Muscle layer of colon (tissue), 2 donors: Measurements from ENCODE around the gene PDSS2.
"Not testable (repeated sequence)": the region's sequence is repeated elsewhere in the genome, so short reads cannot be mapped to it uniquely, and the experiment has no call there.

Experiments
- H3K27ac ChIP-seq: one replicate; pipeline ENCODE4 v1.7.0; 2013; ENCODE audit warnings: low read depth, mild to moderate bottlenecking, low read length, moderate library complexity
- H3K27me3 ChIP-seq, 2 donors: one replicate each; pipeline ENCODE4 v1.7.0; 2013; ENCODE audit warnings: low read length in 2 of 2, mild to moderate bottlenecking in 2 of 2; ENCODE audit not compliant: insufficient read depth in 2 of 2, control insufficient read depth in 1 of 2
- H3K36me3 ChIP-seq: one replicate; pipeline ENCODE4 v1.7.0; 2013; ENCODE audit warnings: mild to moderate bottlenecking, low read length; ENCODE audit not compliant: insufficient read depth
- H3K4me1 ChIP-seq: one replicate; pipeline ENCODE4 v1.7.0; 2013; ENCODE audit warnings: mild to moderate bottlenecking, low read length; ENCODE audit not compliant: insufficient read depth
- H3K4me3 ChIP-seq, 2 donors: one replicate each; pipeline ENCODE4 v1.7.0; 2013; ENCODE audit warnings: low read length in 2 of 2, low read depth in 1 of 2, mild to moderate bottlenecking in 1 of 2, moderate library complexity in 1 of 2
- H3K9ac ChIP-seq: one replicate; pipeline ENCODE4 v1.7.0; 2013; ENCODE audit warnings: low read length
- H3K9me3 ChIP-seq: one replicate; pipeline ENCODE4 v1.7.0; 2013; ENCODE audit warnings: mild to moderate bottlenecking, low read length
- donor health status: abdominal sarcoma.
- donor health status: Adenocarcinoma of cecum.

Gene PDSS2

DNA sequence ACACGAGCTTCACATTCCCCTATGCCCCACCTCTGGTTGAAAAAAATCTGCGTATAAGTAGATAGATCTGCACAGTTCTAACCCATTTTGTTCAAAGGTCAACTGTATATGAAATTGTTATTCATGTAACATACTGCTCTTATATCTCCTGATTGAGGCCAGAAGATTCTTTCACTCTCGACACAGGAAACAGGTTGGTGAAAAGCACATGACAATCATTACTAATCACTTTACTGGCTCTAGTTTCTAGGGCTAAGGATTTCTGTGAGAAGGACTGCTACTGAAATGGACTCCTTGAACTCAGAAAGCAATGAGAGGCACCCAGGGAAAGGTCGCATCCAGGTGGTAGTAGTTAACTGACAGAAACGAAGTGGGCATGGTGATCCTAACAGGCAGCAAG, 21.7 kb downstream of the PDSS2 start:
- Histone ChIP-seq H3K4me3 (no peak overlapping the region), H3K9ac (no peak overlapping the region)

DNA sequence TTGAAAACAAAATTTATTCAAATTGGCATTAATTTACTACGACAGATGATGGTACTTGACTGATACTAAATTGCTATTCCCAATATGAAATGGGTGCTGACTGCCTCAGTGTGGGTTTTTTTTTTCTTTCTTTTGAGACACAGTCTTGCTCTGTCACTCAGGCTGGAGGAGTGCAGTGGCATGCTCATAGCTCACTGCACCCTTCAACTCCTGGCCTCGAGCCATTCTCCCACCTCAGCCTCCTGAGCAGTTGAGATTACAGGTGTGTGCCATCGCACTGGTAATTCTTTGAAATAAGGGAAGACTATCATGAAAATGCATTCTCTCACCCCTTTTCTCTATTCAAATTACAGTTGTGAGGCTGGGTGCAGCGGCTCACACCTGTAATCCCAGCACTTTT, 22.5 kb downstream of the PDSS2 start:
- no peaks in the 10 kb centered on the region for H3K4me1 ChIP-seq
- H3K9ac ChIP-seq = no peak overlapping the region
- H3K27ac ChIP-seq = no peak overlapping the region
- H3K4me3 ChIP-seq = no peak overlapping the region
- no peaks in the 10 kb centered on the region for H3K27me3 ChIP-seq
- H3K9me3 ChIP-seq = no peaks in the 10 kb centered on the region
- H3K36me3 ChIP-seq = no peaks in the 10 kb centered on the region

More for the DNA sequence above, 21.7 kb downstream of the PDSS2 start:
- no peaks in the 10 kb centered on the region for H3K4me1 ChIP-seq
- H3K27ac ChIP-seq = no peak overlapping the region
- H3K36me3 ChIP-seq = no peaks in the 10 kb centered on the region
- no peaks in the 10 kb centered on the region for H3K27me3 ChIP-seq
- H3K9me3 ChIP-seq = no peaks in the 10 kb centered on the region

DNA sequence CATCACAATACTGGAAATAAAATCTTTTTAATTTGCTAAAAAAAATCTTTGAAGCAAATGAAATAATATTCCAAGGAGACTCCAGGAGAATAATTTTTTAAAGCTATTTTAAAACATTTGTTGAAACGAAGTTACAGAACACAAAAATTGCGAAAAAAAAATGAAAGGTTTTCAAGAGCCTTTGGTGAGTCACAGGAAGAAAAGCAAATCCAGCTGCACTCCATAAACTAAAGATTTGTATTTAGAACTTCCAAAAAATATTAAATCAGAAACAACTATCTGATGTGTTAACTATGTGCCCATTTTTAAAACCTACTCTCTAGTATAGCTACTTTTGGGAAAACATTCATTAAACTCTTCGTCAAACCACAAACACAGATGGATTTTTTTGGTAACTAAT, 23.6 kb downstream of the PDSS2 start:
- Histone ChIP-seq H3K36me3 (no peaks in the 10 kb centered on the region), H3K9ac (no peak overlapping the region), H3K27ac (no peak overlapping the region), H3K9me3 (no peaks in the 10 kb centered on the region), H3K4me1 (no peaks in the 10 kb centered on the region), H3K4me3 (no peak overlapping the region), H3K27me3 (no peaks in the 10 kb centered on the region)

DNA sequence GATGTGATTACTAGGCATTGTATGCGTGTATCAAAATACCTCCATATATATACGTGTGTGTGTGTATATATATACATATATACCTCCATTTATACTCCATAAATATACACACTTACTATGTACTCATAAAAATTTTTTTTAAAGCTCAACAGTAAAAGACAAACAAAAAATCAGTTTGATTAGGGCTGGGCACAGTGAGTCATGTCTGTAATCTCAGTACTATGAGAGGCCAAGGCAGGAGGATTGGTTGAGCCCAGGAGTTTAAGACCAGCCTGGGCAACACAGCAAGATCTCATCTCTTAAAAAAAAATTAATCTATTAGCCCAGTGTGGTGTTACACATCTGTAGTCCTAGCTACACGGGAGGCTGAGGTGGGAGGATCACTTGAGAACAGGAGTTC, 24.6 kb downstream of the PDSS2 start:
- no peaks in the 10 kb centered on the region for H3K36me3 ChIP-seq
- H3K4me1 ChIP-seq = no peaks in the 10 kb centered on the region
- H3K9ac ChIP-seq = no peak overlapping the region
- no peaks in the 10 kb centered on the region for H3K9me3 ChIP-seq
- no peak overlapping the region for H3K4me3 ChIP-seq
- H3K27me3 ChIP-seq = no peaks in the 10 kb centered on the region
- H3K27ac ChIP-seq = no peak overlapping the region

DNA sequence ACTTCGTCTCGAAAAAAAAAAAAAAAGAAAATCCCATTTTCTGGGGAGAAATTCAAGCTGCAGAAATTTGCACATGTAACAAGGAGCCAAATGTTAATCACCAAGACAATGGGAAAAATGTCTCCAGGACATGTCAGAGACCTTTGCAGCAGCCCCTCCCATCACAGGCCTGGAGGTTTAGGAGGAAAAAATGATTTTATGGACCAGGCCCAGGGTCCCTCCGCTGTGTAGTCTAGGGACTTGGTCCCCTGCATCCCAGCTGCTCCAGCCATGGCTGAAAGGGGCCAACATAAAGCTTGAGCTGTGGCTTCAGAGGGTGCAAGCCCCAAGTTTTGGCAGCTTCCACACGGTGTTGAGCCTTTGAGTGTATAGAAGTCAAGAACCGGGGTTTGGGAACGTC, 33.4 kb downstream of the PDSS2 start:
- not testable (repeated sequence) for H3K9me3 ChIP-seq, H3K36me3 ChIP-seq, H3K27ac ChIP-seq, H3K4me3 ChIP-seq, H3K4me1 ChIP-seq, H3K27me3 ChIP-seq, H3K9ac ChIP-seq

DNA sequence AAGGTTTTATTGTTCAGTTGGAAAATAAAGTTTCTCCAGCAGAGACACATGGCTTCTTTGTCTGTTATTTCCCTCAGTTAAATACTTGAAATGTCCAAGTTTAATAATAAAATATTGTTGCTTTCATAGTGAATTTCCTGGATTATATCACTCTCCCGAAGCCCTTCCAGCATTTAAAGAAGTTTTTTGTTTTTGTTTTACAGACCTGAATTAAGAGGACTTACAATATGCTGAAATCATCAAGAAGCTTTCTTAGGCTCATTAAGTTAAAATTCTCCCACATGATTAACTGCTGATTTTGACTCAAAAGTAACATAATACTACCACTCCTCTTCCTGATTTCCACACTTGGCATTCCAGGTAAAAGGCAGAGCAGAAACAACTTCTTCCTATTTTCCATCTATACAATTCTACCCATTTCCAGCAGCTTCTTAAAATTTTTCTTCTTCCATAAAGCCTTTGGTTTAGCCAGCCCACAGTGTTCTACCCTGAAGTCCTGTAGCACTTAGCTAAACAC, 35.8 kb downstream of the PDSS2 start:
- Histone ChIP-seq H3K27me3 (no peaks in the 10 kb centered on the region), H3K4me1 (no peaks in the 10 kb centered on the region), H3K9ac (no peak overlapping the region), H3K9me3 (no peaks in the 10 kb centered on the region), H3K4me3 (no peak overlapping the region), H3K27ac (no peak overlapping the region), H3K36me3 (no peaks in the 10 kb centered on the region)

DNA sequence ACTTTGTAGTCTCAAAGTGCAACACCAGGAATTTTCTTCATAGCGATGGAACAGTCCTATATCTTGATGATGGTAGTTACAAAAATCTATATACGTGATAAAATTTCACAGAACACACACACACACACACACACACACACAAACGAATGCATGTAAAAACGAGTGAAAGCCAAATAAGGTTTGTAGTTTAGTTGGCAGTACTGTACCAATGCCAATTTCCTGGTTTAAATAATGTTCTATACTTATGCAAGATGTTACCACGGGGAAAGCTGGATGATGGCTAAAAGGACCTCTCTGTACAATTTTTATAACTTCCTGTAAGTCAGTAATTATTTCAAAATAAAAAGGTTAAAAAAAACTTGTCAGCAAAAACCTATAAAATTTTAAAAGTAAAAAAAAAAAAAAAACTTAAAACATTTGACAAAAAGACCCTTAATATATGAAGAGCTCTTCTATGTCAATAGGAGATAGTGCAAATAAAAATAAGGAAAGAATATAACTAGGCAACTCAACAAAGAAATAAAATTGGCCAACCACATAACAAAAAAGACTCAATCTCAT, 37.6 kb downstream of the PDSS2 start:
- Histone ChIP-seq H3K27me3 (no peaks in the 10 kb centered on the region), H3K9ac (no peak overlapping the region), H3K9me3 (no peaks in the 10 kb centered on the region), H3K4me1 (no peaks in the 10 kb centered on the region), H3K36me3 (no peaks in the 10 kb centered on the region), H3K4me3 (no peak overlapping the region), H3K27ac (no peak overlapping the region)

DNA sequence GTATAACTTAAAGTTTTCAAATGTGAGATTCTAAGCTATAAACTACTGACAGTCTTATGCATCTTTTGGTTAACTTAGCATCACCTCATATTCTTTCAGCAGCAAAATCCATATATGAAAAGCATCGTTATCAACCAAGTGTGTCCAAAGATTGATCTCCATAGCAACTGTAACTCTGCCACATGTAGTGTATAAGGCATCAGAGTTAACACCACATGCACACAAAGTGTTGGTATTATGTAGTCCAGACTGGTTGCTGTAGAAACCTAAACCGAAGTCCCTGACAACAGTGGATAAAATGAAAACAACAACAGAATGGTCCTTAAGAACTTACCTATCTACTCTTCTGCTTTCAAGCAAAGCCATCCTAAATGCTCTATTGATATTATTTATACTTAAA, 39.6 kb downstream of the PDSS2 start:
- H3K4me1 ChIP-seq = peaks cover under 1% of the 10 kb centered on the region
- no peaks in the 10 kb centered on the region for H3K9me3 ChIP-seq
- H3K27ac ChIP-seq = no peak overlapping the region
- no peaks in the 10 kb centered on the region for H3K36me3 ChIP-seq
- no peaks in the 10 kb centered on the region for H3K27me3 ChIP-seq
- H3K9ac ChIP-seq = no peak overlapping the region
- no peak overlapping the region for H3K4me3 ChIP-seq

DNA sequence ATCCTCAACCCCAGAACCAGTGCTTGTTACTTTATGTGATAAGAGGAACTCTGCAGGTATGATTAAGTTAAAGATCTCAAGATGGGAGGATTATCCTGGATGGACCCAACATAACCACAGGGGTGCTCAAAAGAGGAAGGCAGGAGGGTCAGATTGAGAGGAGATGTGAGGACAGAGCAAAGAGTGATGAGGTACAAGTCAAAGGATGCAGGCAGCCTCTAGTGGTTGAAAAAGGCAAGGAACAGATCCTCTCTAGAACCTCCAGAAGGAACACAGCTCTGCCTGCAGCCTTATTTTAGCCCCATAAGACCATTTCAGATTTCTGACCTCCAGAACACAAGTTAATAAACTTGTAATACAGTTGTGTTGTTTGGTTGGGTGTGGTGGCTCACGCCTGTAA, 41.2 kb downstream of the PDSS2 start:
- no peaks in the 10 kb centered on the region for H3K27me3 ChIP-seq
- H3K9ac ChIP-seq = no peak overlapping the region
- H3K27ac ChIP-seq = no peak overlapping the region
- no peak overlapping the region for H3K4me3 ChIP-seq
- no peaks in the 10 kb centered on the region for H3K9me3 ChIP-seq
- H3K36me3 ChIP-seq = no peaks in the 10 kb centered on the region
- peaks cover 9% of the 10 kb centered on the region for H3K4me1 ChIP-seq

DNA sequence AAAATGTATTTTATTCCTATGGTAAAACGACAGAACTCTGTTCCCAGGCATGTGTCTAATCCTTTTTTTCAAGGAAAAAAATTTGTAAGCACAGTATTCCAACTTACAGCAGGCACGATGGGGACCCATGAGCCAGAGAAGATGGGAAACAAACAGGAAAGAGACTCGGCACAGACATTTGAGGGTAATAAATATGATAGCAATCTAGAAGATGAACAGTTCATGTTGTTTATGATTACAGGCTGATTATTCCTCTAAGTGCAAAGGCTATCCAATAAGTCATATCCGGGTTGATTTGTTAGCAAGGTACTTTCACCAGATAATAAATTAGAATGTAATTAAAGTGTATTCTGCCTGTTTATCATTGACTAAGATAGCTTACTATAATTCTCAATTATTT, 43.2 kb downstream of the PDSS2 start:
- H3K27me3 ChIP-seq = no peaks in the 10 kb centered on the region
- no peaks in the 10 kb centered on the region for H3K9me3 ChIP-seq
- no peak overlapping the region for H3K27ac ChIP-seq
- H3K9ac ChIP-seq = no peak overlapping the region
- H3K4me3 ChIP-seq = no peak overlapping the region
- no peaks in the 10 kb centered on the region for H3K36me3 ChIP-seq
- peaks cover 9% of the 10 kb centered on the region for H3K4me1 ChIP-seq

DNA sequence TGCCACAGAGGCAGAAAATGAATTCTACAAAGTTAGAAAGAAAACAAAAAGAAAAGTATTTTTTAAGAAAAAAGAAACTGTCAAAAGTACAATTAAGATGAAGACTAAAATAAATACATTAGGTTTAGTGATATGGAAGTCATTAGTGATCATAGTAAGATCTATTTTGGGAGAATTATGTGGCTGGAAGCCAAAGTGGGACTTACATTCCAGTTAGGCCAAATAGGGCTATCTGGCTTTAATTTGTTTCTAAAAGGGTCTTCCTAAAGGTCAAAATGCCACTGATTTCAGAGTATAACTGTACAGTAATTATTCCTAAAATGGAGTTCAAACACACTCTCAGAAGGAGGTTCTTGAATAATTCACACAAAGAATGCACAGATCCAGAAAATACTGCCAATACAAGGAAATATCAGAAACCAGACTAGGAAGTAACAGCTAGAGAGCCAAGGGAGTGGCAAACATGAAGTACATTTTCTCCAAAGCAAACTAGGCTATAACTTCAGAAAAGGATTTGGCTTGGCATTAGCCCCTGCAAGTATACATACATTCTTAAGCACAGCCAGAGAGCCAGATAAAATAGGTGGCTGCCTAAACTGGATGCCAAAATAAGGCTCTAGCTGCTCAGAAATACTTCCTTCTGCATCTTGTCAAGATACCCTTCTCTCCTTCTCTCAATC, 45.3 kb downstream of the PDSS2 start:
- Histone ChIP-seq H3K27me3 (no peaks in the 10 kb centered on the region), H3K27ac (no peak overlapping the region), H3K4me3 (no peak overlapping the region), H3K36me3 (no peaks in the 10 kb centered on the region), H3K9ac (no peak overlapping the region), H3K4me1 (peaks cover 9% of the 10 kb centered on the region), H3K9me3 (no peaks in the 10 kb centered on the region)

DNA sequence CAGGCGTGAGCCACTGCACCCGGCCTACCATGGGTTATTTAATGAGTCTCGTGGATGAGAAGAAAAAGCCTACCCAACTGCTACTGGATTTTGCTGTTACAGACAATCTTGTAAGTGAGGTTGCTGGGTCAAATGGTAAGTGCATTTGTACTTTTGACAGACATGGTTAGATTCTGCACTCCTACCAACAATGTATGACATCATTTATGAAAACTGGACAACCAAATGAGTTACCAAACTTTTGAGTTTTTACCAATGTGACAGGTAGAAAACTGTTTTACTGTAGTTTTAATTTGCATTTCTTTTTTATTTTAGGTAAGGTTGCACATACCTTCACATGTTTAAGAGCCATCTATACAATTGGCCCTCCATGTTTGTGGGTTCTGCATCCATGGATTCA, 48.2 kb downstream of the PDSS2 start:
- Histone ChIP-seq H3K27me3 (no peaks in the 10 kb centered on the region), H3K4me3 (no peak overlapping the region), H3K36me3 (no peaks in the 10 kb centered on the region)

More for the DNA sequence above, 48.2 kb downstream of the PDSS2 start:
- no peak overlapping the region for H3K27ac ChIP-seq
- no peak overlapping the region for H3K9ac ChIP-seq
- H3K4me1 ChIP-seq = peaks cover 9% of the 10 kb centered on the region
- H3K9me3 ChIP-seq = no peaks in the 10 kb centered on the region
